Glutamatergic neuron (in vitro differentiated cells): ENCODE results near the gene CCNL2. TPM values are rescaled to one million over a fixed set of nuclear protein-coding genes. Genes with fewer than 3 reads are reported as not detected.

Source experiments
- DNase-seq: peaks from one replicate; pipeline ENCODE4 v3.0.0; 2022
- H3K27ac Mint-ChIP-seq: one replicate; pipeline ENCODE4 v1.8.0; 2020; ENCODE audit warnings: mild to moderate bottlenecking, mixed read lengths, inconsistent platforms; ENCODE audit not compliant: unreplicated experiment
- H3K27me3 Mint-ChIP-seq: one replicate; pipeline ENCODE4 v1.8.0; 2020; ENCODE audit warnings: mild to moderate bottlenecking, moderate library complexity, mixed read lengths, inconsistent platforms; ENCODE audit not compliant: unreplicated experiment
- H3K36me3 Mint-ChIP-seq: one replicate; pipeline ENCODE4 v1.8.0; 2020; ENCODE audit warnings: mild to moderate bottlenecking, mixed read lengths, inconsistent platforms; ENCODE audit not compliant: unreplicated experiment
- H3K4me1 Mint-ChIP-seq: one replicate; pipeline ENCODE4 v1.8.0; 2020; ENCODE audit warnings: mild to moderate bottlenecking, low read depth, mixed read lengths, inconsistent platforms; ENCODE audit not compliant: unreplicated experiment
- H3K4me3 Mint-ChIP-seq: one replicate; pipeline ENCODE4 v1.8.0; 2020; ENCODE audit warnings: mild to moderate bottlenecking, mixed read lengths, inconsistent platforms; ENCODE audit not compliant: unreplicated experiment
- H3K9me3 Mint-ChIP-seq: one replicate; pipeline ENCODE4 v1.8.0; 2020; ENCODE audit warnings: mild to moderate bottlenecking, moderate library complexity, mixed read lengths, inconsistent platforms; ENCODE audit not compliant: unreplicated experiment
- total RNA-seq: library from RNA; stranded (reverse); fragmentation: NEBNext Ultra II Directional; extraction: Animal tissue kit (Norgen Biotek cat#: 25700); gene quantifications from one replicate; pipeline ENCODE4 v1.2.1, GENCODE V29; 2021; ENCODE audit not compliant: unreplicated experiment
- TF ChIP-seq, protein P1 (sequence below): fragments of 200-600 bp; sonication (generic); IDR thresholded peaks from one replicate; pipeline ENCODE4 v1.5.0; 2021; ENCODE audit not compliant: partially characterized antibody, unreplicated experiment

Gene CCNL2
- total RNA-seq, 1 donor from 2014 or later, result 394 TPM

- Mint-ChIP-seq H3K4me3 (peak overlapping the region; percentile 93), H3K36me3 (no peaks in the 10 kb centered on the region), H3K9me3 (peaks cover 22% of the 10 kb centered on the region), H3K4me1 (peaks cover 4% of the 10 kb centered on the region), H3K27ac (peak overlapping the region; percentile 75), H3K27me3 (peaks cover 3% of the 10 kb centered on the region)
- no peak for DNase-seq
- TF ChIP-seq, protein P1, sequence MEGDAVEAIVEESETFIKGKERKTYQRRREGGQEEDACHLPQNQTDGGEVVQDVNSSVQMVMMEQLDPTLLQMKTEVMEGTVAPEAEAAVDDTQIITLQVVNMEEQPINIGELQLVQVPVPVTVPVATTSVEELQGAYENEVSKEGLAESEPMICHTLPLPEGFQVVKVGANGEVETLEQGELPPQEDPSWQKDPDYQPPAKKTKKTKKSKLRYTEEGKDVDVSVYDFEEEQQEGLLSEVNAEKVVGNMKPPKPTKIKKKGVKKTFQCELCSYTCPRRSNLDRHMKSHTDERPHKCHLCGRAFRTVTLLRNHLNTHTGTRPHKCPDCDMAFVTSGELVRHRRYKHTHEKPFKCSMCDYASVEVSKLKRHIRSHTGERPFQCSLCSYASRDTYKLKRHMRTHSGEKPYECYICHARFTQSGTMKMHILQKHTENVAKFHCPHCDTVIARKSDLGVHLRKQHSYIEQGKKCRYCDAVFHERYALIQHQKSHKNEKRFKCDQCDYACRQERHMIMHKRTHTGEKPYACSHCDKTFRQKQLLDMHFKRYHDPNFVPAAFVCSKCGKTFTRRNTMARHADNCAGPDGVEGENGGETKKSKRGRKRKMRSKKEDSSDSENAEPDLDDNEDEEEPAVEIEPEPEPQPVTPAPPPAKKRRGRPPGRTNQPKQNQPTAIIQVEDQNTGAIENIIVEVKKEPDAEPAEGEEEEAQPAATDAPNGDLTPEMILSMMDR, result no peak
Observed at GRCh38 chr1:1400576-1401456, 1.7 kb upstream of the CCNL2 start.

DNA sequence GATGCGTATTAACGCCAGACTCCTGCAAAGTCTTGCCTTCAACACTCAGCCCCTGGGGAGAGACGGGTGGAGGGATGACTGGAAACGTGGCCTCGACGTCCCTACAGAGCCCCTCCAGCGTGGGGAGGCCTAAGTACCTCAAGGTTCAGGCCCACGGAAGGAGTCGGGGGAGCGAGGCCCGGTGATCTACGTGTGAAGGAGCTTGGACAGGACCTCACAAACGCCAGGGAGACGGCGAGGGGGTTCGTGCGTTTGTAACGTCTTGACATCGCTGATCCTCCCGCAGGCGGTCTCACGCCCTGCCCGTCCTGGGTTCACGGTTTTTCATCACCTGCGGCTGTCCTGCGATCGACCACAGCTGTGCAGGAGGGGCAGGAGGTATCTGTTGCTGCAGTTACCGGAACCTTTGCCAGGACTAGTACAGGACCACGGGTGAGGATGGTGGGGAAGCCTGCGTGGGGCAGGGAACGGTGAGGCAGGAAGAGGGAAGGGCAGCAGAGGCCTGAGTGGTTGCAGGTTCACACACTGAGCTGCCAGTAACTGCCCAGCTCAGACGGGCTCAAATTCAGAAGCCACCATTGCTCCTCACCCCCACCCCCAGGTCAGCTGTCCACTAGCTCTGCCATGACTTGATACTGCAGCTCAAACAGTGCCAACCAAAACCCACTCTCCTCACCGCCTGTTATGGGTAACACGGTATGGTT, 889 bp upstream of the CCNL2 start:
- peaks cover 26% of the 10 kb centered on the region for H3K9me3 Mint-ChIP-seq
- H3K27me3 Mint-ChIP-seq, result peaks cover 3% of the 10 kb centered on the region
- peaks cover 8% of the 10 kb centered on the region for H3K4me1 Mint-ChIP-seq
- peak overlapping the region; percentile 93 for H3K4me3 Mint-ChIP-seq
- TF ChIP-seq, protein P1, result no peak
- H3K27ac Mint-ChIP-seq, result peak overlapping the region; percentile 75
- H3K36me3 Mint-ChIP-seq, result no peaks in the 10 kb centered on the region
- no peak for DNase-seq

GRCh38 chr1:1398677-1399186, 403 bp downstream of the CCNL2 start:
- Mint-ChIP-seq H3K4me1 (peaks cover 10% of the 10 kb centered on the region), H3K27me3 (no peaks in the 10 kb centered on the region), H3K27ac (peak overlapping the region; percentile 93), H3K36me3 (no peaks in the 10 kb centered on the region), H3K9me3 (peaks cover 22% of the 10 kb centered on the region), H3K4me3 (peak overlapping the region; percentile 98)
- DNase-seq, result no peak
- TF ChIP-seq, protein P1, result no peak

DNA sequence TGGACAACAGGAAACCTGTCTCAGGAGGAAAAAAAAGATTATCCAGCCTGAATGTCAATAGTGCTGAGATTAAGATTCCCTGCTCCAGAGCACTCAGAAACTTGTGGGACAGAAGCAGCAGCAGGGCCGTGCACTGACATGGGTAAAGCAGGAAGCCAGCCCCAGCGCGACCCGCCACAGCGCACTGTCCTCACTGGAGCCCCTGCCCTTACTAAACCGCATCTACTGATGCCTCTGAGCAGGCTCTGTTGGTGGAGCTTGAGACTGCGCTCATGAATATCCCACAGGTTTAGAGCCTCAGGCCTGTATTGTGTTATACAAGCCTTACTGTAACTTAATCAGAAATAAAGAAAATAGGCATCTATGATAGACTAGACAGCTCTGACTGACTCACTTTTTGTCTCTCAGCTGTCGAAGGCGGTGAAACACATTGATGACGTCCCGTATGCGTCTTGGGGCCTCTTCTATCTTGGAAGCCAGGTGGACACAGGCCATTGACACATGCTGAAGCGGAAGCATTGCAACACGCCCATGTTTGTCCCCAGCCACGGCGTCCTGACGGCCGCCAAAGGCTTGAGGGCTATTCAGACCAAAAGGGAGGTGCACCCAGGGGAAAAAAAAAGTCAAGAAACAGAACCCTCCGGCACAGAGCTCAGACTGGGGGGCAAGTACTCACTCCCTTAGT, 1.2 kb downstream of the CCNL2 start:
- TF ChIP-seq, protein P1, result no peak
- Mint-ChIP-seq H3K4me3 (peak overlapping the region; percentile 98), H3K36me3 (no peaks in the 10 kb centered on the region), H3K9me3 (peaks cover 17% of the 10 kb centered on the region), H3K27ac (peak overlapping the region; percentile 93), H3K27me3 (no peaks in the 10 kb centered on the region), H3K4me1 (peaks cover 10% of the 10 kb centered on the region)
- no peak for DNase-seq
